ENCODE measurements around the gene RAB7A.

- no peak for TF ChIP-seq CTCF (conservative IDR thresholded peaks at IDR 0.05; ENCODE audit: low read depth, low read length)
- TF ChIP-seq EZH2 (IDR thresholded peaks at IDR 0.05; ENCODE audit: borderline replicate concordance, low read depth, low read length, poor library complexity, severe bottlenecking) = no peak
These were observed 27.7 kb downstream of the RAB7A start for GRCh38 chr3:128753715-128754114.
